ENCODE results near the gene PACRG. TPM values are rescaled to one million over a fixed set of nuclear protein-coding genes. Genes with fewer than 3 reads are reported as not detected.

PACRG gene
- total and polyA plus RNA-seq, 10 of the 15 experiments (the other 5 are each of a cell fraction or from before 2014, with no cell fraction given), result not detected

DNA sequence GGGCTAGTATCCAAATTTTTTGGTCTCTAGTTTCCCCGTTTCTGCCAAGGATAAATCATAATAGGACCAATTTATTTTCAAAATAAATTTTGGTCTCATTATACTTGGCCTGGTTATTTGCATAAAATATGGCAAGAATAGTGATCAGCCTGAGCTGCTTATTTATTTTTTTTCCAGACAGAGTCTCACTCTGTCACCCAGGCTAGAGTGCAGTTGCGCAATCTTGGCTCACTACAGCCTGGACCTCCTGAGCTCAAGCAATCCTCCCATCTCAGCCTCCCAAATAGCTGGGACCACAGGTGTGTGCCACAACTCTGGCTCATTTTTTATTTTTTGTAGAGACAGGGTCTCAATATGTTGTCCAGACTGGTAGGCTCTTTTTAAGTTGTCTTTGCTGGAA lies 329.5 kb downstream of the PACRG start:
- ChIA-PET POLR2A (no interaction called here), RAD21 (ENCODE audit: unreplicated experiment) (no interaction called here), SMC1A (ENCODE audit: uncharacterized antibody, unreplicated experiment) (no interaction called here), CTCF (no interaction called here)
- no peak for TF ChIP-seq BMI1 (IDR thresholded peaks at IDR 0.05; ENCODE audit: borderline replicate concordance)
- no peak for TF ChIP-seq CBFB (IDR thresholded peaks at IDR 0.05; ENCODE audit: low read depth)
- no peak for TF ChIP-seq FOXM1 (IDR thresholded peaks at IDR 0.05; ENCODE audit: low read depth, low read length)
- no peak for TF ChIP-seq STAT3 (IDR thresholded peaks at IDR 0.05; ENCODE audit: low read depth, low read length)
- BruUV-seq (replicated peaks), result no TSS peak
- Histone ChIP-seq H3K79me2 (ENCODE audit: control insufficient read depth, insufficient read depth, low read length) (no peaks in the 10 kb centered on the region), H2AFZ (ENCODE audit: control insufficient read depth, low read depth, low read length) (no peak overlapping the region), H3K4me1 (ENCODE audit: control insufficient read depth, insufficient read depth, low read length) (no peaks in the 10 kb centered on the region), H3K9ac (ENCODE audit: control insufficient read depth, insufficient read depth, low read length) (no peak overlapping the region), H3K27me3 (replicated peaks in 1 of 2; ENCODE audit: control insufficient read depth in 2 of 2, insufficient read depth in 2 of 2, low read length in 1 of 2) (no peaks in the 10 kb centered on the region), H4K20me1 (ENCODE audit: control insufficient read depth, insufficient read depth) (no peaks in the 10 kb centered on the region), H3K4me3 (no peak overlapping the region), H3K36me3 (ENCODE audit: control insufficient read depth in 2 of 2, insufficient read depth in 2 of 2, low read length in 1 of 2) (no peaks in the 10 kb centered on the region), H3K9me3 (replicated peaks; ENCODE audit: control insufficient read depth, insufficient read depth, low read length) (no peaks in the 10 kb centered on the region), H3K27ac (ENCODE audit: control insufficient read depth, insufficient read depth) (no peak overlapping the region), H3K4me2 (ENCODE audit: control insufficient read depth, insufficient read depth) (no peak overlapping the region)
- intact Hi-C loops (cut with micrococcal nuclease; ENCODE audit: unreplicated experiment), result no loop called here
- DNase-seq (ENCODE audit: low read depth, low spot score) (no peak), ATAC-seq (no peak), FAIRE-seq (no peak)
- 50% methylated on average over 2 of the region's 2 CpGs for WGBS (ENCODE audit: insufficient coverage, insufficient replicate concordance, low lambda C conversion rate, missing lambda C conversion rate)
- in situ Hi-C loops (cut with MboI), result no loop called here

GRCh38 chr6:163062790-163063189 lies 335.0 kb downstream of the PACRG start:
- 6% methylated on average over 2 of the region's 2 CpGs for WGBS (ENCODE audit: insufficient coverage, insufficient replicate concordance, low lambda C conversion rate, missing lambda C conversion rate)
- no peak for ATAC-seq
- POLR2A ChIA-PET, result no interaction called here
- TF ChIP-seq E4F1 (IDR thresholded peaks at IDR 0.05; ENCODE audit: borderline replicate concordance, partially characterized antibody) (no peak), ZNF274 (IDR thresholded peaks at IDR 0.05; ENCODE audit: insufficient read depth, insufficient read length) (no peak), PAX8 (IDR thresholded peaks at IDR 0.05) (no peak), NFIC (IDR thresholded peaks at IDR 0.05; ENCODE audit: low read depth, low read length) (no peak), POU2F2 (IDR thresholded peaks at IDR 0.05; ENCODE audit: borderline replicate concordance, low read depth, low read length) (no peak), USF2 (IDR thresholded peaks at IDR 0.05; ENCODE audit: borderline replicate concordance, low read depth, low read length) (no peak), ZNF384 (IDR thresholded peaks at IDR 0.05; ENCODE audit: borderline replicate concordance, low read depth, low read length) (no peak), RFX5 (IDR thresholded peaks at IDR 0.05; ENCODE audit: low read depth, low read length) (no peak), BCL11A (IDR thresholded peaks at IDR 0.05; ENCODE audit: low read depth, low read length) (no peak)
- TF ChIP-seq, protein P1, sequence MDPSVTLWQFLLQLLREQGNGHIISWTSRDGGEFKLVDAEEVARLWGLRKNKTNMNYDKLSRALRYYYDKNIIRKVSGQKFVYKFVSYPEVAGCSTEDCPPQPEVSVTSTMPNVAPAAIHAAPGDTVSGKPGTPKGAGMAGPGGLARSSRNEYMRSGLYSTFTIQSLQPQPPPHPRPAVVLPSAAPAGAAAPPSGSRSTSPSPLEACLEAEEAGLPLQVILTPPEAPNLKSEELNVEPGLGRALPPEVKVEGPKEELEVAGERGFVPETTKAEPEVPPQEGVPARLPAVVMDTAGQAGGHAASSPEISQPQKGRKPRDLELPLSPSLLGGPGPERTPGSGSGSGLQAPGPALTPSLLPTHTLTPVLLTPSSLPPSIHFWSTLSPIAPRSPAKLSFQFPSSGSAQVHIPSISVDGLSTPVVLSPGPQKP (IDR thresholded peaks at IDR 0.05; ENCODE audit: low read depth, low read length), result no peak

More at GRCh38 chr6:163062790-163063189, 335.0 kb downstream of the PACRG start:
- H3K27ac ChIP-seq (ENCODE audit: control insufficient read depth, insufficient read depth), result no peak overlapping the region
- H3K27me3 ChIP-seq (replicated peaks in 1 of 2; ENCODE audit: control insufficient read depth in 2 of 2, insufficient read depth in 2 of 2, low read length in 1 of 2), result no peaks in the 10 kb centered on the region
- FAIRE-seq, result no peak
- H3K9me3 ChIP-seq (replicated peaks; ENCODE audit: control insufficient read depth, insufficient read depth, low read length), result no peaks in the 10 kb centered on the region
- no peaks in the 10 kb centered on the region for H3K4me1 ChIP-seq (ENCODE audit: control insufficient read depth, insufficient read depth, low read length)
- in situ Hi-C loops (cut with MboI), result no loop called here
- no peak for DNase-seq (ENCODE audit: low read depth, low spot score)
- ChIA-PET CTCF (no interaction called here), SMC1A (ENCODE audit: uncharacterized antibody, unreplicated experiment) (no interaction called here), RAD21 (ENCODE audit: unreplicated experiment) (no interaction called here)
- BruUV-seq (replicated peaks), result no TSS peak
- no peak overlapping the region for H2AFZ ChIP-seq (ENCODE audit: control insufficient read depth, low read depth, low read length)
- no peak overlapping the region for H3K4me2 ChIP-seq (ENCODE audit: control insufficient read depth, insufficient read depth)
- H3K9ac ChIP-seq (ENCODE audit: control insufficient read depth, insufficient read depth, low read length), result no peak overlapping the region
- no peak overlapping the region for H3K4me3 ChIP-seq
- no peaks in the 10 kb centered on the region for H3K36me3 ChIP-seq (ENCODE audit: control insufficient read depth in 2 of 2, insufficient read depth in 2 of 2, low read length in 1 of 2)
- intact Hi-C loops (cut with micrococcal nuclease; ENCODE audit: unreplicated experiment), result no loop called here
- no peaks in the 10 kb centered on the region for H4K20me1 ChIP-seq (ENCODE audit: control insufficient read depth, insufficient read depth)
- no peaks in the 10 kb centered on the region for H3K79me2 ChIP-seq (ENCODE audit: control insufficient read depth, insufficient read depth, low read length)
